GM23338 (cell line): Measurements from ENCODE around the gene CCDC57. TPM values are rescaled to one million over a fixed set of nuclear protein-coding genes. Genes with fewer than 3 reads are reported as not detected.

ENCODE experiments used
- ATAC-seq: fragments of 200-7000 bp; cut with Tn5 transposase; 3 replicates; pipeline ENCODE4 v1.9.1; 2020
- DNase-seq: peaks from one replicate; pipeline ENCODE4 v3.0.0-alpha.2; 2015; ENCODE audit warnings: low spot score
- H2AFZ ChIP-seq: fragments of 200-600 bp; sonication (generic); 2 replicates; pipeline ENCODE4 v1.8.0; 2016; ENCODE audit warnings: antibody characterized with exemption, mild to moderate bottlenecking, moderate library complexity
- H3F3A ChIP-seq: fragments of 200-600 bp; sonication (generic); replicated peaks from 2 replicates; pipeline ENCODE4 v1.8.0; 2017; ENCODE audit warnings: antibody characterized with exemption, mixed run types, low read depth
- H3K27ac ChIP-seq: fragments of 200-600 bp; sonication (generic); 2 replicates; pipeline ENCODE4 v1.6.1; 2016; ENCODE audit warnings: low read depth
- H3K27me3 ChIP-seq: fragments of 200-600 bp; sonication (generic); 2 replicates; pipeline ENCODE4 v1.8.0; 2016; ENCODE audit warnings: mild to moderate bottlenecking, mixed run types, moderate library complexity; ENCODE audit not compliant: insufficient read depth
- H3K36me3 ChIP-seq: fragments of 200-600 bp; sonication (generic); 2 replicates; pipeline ENCODE4 v1.8.0; 2016; ENCODE audit warnings: mild to moderate bottlenecking; ENCODE audit not compliant: insufficient read depth
- H3K4me1 ChIP-seq: fragments of 200-600 bp; sonication (generic); 2 replicates; pipeline ENCODE4 v1.8.0; 2016; ENCODE audit warnings: mild to moderate bottlenecking, moderate library complexity; ENCODE audit not compliant: insufficient read depth
- H3K4me2 ChIP-seq: fragments of 200-600 bp; sonication (generic); 2 replicates; pipeline ENCODE4 v1.7.1; 2017; ENCODE audit warnings: mixed run types
- H3K4me3 ChIP-seq: fragments of 200-600 bp; sonication (generic); 2 replicates; pipeline ENCODE4 v1.6.1; 2016; ENCODE audit warnings: mixed run types
- H3K79me2 ChIP-seq: fragments of 200-600 bp; sonication (generic); replicated peaks from 2 replicates; pipeline ENCODE4 v1.8.0; 2017; ENCODE audit warnings: mild to moderate bottlenecking; ENCODE audit not compliant: insufficient read depth
- H3K9me2 ChIP-seq: fragments of 200-600 bp; sonication (generic); 2 replicates; pipeline ENCODE4 v1.8.0; 2017; ENCODE audit not compliant: insufficient read depth
- H4K20me1 ChIP-seq: fragments of 200-600 bp; sonication (generic); replicated peaks from 2 replicates; pipeline ENCODE4 v1.8.0; 2017; ENCODE audit warnings: mild to moderate bottlenecking; ENCODE audit not compliant: insufficient read depth
- H3K27ac Mint-ChIP-seq: 2 replicates; pipeline ENCODE4 v1.8.0; 2020; ENCODE audit warnings: inconsistent platforms, mild to moderate bottlenecking, moderate library complexity, mixed read lengths
- H3K27me3 Mint-ChIP-seq: 3 replicates; pipeline ENCODE4 v1.8.0; 2022; ENCODE audit warnings: low read depth, mild to moderate bottlenecking, moderate library complexity, mixed read lengths, inconsistent platforms; ENCODE audit not compliant: insufficient read depth, poor library complexity
- H3K36me3 Mint-ChIP-seq: 3 replicates; pipeline ENCODE4 v1.8.0; 2021; ENCODE audit warnings: low read depth, mild to moderate bottlenecking, inconsistent platforms, moderate library complexity, mixed read lengths
- H3K4me1 Mint-ChIP-seq: 3 replicates; pipeline ENCODE4 v1.8.0; 2020; ENCODE audit warnings: mild to moderate bottlenecking, inconsistent platforms, mixed read lengths
- H3K4me3 Mint-ChIP-seq: 3 replicates; pipeline ENCODE4 v1.8.0; 2021; ENCODE audit warnings: moderate library complexity, mild to moderate bottlenecking, inconsistent platforms, mixed read lengths
- H3K9me3 Mint-ChIP-seq: 3 replicates; pipeline ENCODE4 v1.8.0; 2020; ENCODE audit warnings: moderate library complexity, mild to moderate bottlenecking, inconsistent platforms, mixed read lengths
- ETS1 ChIP-seq: IDR thresholded peaks from 2 replicates; pipeline ENCODE4 v1.6.1; 2016; ENCODE audit warnings: antibody characterized with exemption
- EZH2 ChIP-seq: fragments of 200-600 bp; sonication (generic); IDR thresholded peaks from one replicate; pipeline ENCODE4 v1.8.0; 2017; ENCODE audit warnings: antibody characterized with exemption, mild to moderate bottlenecking, low read depth; ENCODE audit not compliant: unreplicated experiment
- EZH2phosphoT487 ChIP-seq: fragments of 200-600 bp; sonication (generic); IDR thresholded peaks from one replicate; pipeline ENCODE4 v1.8.1; 2018; ENCODE audit warnings: antibody characterized with exemption; ENCODE audit not compliant: unreplicated experiment
- JUNB ChIP-seq: IDR thresholded peaks from one replicate; pipeline ENCODE4 v1.6.1; 2016; ENCODE audit warnings: antibody characterized with exemption; ENCODE audit not compliant: unreplicated experiment
- ZNF114 ChIP-seq: fragments of 250-450 bp; sonication (Bioruptor Pico); IDR thresholded peaks from 2 replicates; pipeline ENCODE4 v1.5.0; 2020; ENCODE audit warnings: mild to moderate bottlenecking, moderate library complexity
- ZNF462 ChIP-seq: fragments of 250-450 bp; sonication (Bioruptor Pico); IDR thresholded peaks from 2 replicates; pipeline ENCODE4 v1.5.0; 2020; ENCODE audit warnings: mild to moderate bottlenecking, moderate library complexity
- polyA plus RNA-seq: library from polyadenylated mRNA; unstranded; fragments of >200 nt; fragmentation: Nextera tagmentation; extraction: Ambion mirVana; gene quantifications from 2 replicates; pipeline ENCODE4 v1.2.1, GENCODE V29; 2016
- total RNA-seq: library from RNA; depleted of rRNA; stranded (reverse); fragments of >200 nt; shearing (Covaris generic); gene quantifications from 2 replicates; pipeline ENCODE4 v1.2.3, GENCODE V29; 2014

Gene CCDC57
- total and polyA plus RNA-seq, 2 experiments from 2014 or later = 7.0 to 16.3 TPM

GRCh38 chr17:82257473-82257872 lies 44.8 kb upstream of the CCDC57 start:
- Mint-ChIP-seq H3K4me1 (no peaks in the 10 kb centered on the region), H3K36me3 (peaks cover 83% of the 10 kb centered on the region), H3K4me3 (no peak overlapping the region), H3K27me3 (peaks cover 9% of the 10 kb centered on the region), H3K9me3 (peaks cover 4% of the 10 kb centered on the region), H3K27ac (no peak overlapping the region)
- peaks cover 19% of the 10 kb centered on the region for H3F3A ChIP-seq
- no peaks in the 10 kb centered on the region for H3K9me2 ChIP-seq
- H3K4me1 ChIP-seq = no peaks in the 10 kb centered on the region
- H3K27me3 ChIP-seq = no peaks in the 10 kb centered on the region
- ATAC-seq (peak; percentile 99), DNase-seq (peak; percentile 65)
- TF ChIP-seq EZH2phosphoT487 (no peak), ETS1 (no peak), EZH2 (no peak), JUNB (no peak), ZNF462 (CRISPR knock-in tag) (no peak), ZNF114 (no peak)
- H4K20me1 ChIP-seq = peaks cover 47% of the 10 kb centered on the region
- H3K36me3 ChIP-seq = peaks cover 53% of the 10 kb centered on the region
- H3K79me2 ChIP-seq = peaks cover 68% of the 10 kb centered on the region
- H3K4me2 ChIP-seq = no peak overlapping the region
- no peak overlapping the region for H2AFZ ChIP-seq
- no peak overlapping the region for H3K4me3 ChIP-seq
- no peak overlapping the region for H3K27ac ChIP-seq
